ENCODE measurements around the gene ADCY2.

Gene ADCY2

DNA sequence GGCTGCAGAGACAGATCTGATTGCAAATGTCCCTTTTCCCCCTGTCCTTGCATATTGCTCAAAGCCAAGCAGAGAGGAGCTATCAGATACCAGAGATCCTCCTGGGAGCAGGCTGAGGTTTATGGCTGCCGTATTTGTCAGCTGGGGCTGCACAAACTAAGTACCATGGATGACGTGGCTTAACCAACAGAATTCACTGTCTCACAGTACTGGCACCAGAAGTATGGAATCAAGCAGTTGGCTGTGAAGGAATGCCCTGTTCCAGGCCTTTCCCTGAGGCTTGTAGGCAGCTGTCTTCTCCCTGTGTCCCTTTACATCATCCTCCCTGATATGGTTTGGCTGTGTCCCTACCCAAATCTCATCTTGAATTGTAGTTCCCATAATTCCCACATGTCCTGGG lies 452.4 kb downstream of the ADCY2 start:
- DNase-seq: no peak

DNA sequence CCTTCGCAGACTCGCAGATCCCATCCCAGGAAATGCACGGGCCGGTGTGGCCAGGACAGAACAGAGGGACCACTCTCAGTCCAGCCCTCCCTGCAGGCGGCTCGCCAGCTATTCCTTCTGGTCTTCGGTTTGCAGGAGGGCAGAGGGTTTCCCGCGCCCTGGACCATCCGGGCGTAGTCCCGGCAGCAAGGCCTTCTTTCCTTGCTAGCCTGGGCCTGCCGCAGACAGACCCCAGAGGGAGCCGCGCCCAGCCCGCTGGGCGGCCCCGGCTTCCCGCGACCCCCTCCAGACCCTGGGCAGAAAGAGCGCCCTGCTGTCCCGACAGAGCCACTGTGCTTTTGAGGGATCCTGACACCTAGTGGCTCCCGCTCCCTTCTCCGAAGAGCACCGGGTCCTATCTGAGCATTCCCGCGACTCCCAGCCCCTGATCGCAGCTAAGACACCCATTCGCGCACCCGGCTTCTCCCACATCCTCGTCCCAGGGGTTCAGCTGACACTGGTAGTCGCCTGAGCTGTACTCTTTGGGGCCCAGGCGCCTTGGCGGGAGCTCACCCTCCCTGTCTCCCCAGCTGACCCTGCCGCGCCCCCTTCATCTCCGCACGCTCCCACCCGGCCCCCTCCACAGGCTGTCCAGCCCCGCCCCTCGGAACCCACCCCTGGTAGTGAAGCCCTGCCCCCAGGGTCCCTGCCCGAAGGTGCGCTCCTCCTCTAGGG lies 453.9 kb downstream of the ADCY2 start:
- DNase-seq: no peak

DNA sequence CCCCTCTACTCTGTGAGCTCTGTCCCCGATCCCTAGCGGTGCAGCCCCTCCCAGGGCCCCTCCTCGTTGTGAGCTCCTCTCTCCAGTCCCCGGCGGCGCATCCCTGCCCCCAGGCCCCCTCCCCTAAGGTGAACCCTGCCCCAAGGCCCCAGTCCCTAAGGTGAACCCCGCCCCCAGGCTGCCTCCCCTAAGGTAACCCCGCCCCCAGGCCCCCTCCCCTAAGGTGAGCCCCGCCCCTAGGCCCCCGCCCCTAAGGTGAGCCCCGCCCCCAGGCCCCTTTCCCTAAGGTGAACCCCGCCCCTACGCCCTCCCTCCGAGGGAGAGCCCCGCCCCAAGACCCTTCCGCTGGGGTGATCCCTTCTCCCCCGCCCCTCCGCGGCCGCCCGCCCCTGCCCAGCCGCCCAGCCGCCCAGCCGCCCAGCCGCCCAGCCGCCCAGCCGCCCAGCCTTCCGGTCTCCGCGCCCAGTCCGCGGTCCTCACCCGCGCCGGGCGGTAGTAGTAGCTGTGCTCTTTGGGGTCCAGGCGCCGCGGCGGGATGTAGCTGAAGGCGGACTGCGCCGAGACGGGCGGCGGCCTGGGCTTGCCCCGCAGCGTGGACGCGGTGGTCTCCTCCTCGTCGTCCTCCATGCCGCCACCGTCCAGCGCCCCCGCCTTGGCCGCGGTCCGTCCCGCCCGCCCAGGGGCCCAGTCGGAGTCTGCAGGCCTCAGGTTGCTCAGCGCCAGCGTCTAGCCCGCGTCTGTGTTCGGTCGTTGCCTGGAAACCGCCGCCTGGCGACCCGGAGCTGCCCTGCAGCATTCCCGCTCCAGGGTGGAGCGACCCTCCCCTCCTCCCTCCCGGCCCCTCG lies 454.7 kb downstream of the ADCY2 start, which contains the start of gene CFAP90:
Gene CFAP90 (minus strand): TSS at position 739 of the 845 bp plus-strand sequence. CDS start 112 bp downstream, at position 627.
- peak; percentile 29 for DNase-seq

DNA sequence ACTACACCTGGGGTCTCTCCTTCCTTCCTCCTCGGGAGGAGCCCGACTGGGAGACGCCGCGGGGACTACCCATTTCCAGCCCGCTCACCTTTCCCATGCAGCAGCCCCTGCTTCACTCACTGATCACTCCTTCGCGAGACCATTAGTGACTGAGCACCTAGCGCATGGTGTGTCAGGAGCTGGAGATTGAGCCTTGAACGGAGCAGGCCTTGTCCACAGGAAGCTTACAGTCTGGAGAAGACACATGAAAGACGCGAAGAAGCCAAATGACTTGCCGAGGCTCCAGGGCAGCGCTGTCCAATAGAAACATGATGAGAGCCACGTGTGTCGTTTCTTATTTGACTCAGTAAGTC lies 455.3 kb downstream of the ADCY2 start:
- no peak for DNase-seq

DNA sequence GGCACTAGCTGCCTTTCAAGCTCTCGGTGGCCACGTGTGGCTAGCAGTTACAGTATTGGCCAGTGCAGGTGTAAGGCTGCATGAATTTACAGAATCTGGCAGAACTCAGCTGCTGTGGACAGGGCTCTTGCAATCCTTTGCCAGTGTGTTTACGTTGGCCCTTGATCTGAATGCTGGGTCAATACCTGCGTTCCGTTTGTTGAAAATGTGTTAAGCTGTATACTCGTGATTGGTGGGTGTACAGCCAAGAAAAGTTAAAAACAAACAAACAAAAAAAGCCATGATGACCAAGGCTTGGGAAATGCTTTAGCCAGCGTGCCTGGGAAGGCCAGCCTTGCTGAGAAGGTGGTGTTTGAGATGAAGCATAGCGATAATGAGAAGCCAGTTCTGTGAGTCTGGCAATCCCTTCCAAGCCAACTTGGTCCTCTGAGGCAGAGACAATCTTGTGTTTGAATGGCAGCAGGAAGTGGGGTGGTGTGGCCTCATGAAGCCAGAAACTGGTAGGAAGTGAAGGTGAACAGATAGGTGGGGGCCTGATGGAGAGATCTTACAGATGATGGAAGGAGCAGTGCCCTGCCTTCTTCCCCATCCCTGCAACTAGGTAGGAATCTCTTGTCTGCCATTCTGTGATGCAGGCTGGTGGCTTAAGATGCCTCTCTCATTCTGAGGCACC lies 455.8 kb downstream of the ADCY2 start:
- DNase-seq: no peak

DNA sequence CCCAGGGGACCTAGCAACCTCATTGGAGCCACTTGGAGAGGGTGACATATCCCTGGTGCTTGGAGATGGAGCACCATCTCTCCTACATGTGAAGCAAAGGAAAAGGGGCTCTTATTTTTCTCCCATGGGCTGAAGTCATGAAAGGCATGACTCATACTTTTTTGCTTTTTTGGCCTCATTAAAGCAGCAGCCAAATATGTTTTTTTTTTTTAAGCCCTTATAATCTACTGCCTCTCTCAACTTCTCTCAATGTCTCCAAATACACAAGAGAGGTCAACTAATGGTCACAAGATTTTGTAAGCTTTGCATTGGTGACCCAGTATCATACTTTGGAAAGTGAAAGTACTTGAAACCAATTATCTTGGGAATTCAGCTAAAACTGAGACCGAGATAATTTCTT lies 456.6 kb downstream of the ADCY2 start:
- no peak for DNase-seq

DNA sequence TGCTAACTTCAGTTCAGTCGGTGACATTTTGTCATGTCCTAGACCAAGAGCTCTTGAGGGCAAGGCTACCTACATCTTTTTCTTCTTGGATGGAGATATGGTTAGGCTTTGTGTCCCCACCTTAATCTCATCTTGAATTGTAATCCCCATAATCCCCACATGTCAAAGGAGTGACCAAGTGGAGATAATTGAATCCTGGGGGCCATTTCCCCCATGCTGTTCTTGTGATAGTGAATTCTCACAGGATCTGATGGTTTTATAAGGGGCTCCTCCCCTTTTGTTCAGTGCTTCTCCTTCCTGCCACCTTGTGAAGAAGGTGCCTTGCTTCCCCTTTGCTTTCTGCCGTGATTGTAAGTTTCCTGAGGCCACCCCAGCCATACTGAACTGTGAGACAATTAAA lies 457.1 kb downstream of the ADCY2 start:
- DNase-seq: no peak

DNA sequence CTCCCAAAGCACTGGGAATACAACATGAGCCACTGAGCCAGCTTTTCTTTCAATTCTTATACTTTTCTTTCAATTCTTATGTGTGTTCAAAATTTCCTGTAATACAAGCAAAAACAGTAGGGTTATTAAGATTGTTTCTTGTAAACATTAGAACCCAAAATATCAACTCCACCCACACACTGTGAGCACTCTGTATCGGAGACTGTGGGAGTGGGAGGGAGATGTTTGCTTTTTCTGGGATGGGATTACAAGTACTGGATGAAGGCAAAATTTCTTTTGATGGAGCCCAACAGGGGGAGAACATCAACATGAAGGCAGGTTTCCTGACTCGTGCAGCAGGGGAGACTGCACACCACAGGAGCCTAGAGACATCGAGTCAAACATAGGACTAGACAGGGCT lies 459.7 kb downstream of the ADCY2 start:
- DNase-seq: no peak

DNA sequence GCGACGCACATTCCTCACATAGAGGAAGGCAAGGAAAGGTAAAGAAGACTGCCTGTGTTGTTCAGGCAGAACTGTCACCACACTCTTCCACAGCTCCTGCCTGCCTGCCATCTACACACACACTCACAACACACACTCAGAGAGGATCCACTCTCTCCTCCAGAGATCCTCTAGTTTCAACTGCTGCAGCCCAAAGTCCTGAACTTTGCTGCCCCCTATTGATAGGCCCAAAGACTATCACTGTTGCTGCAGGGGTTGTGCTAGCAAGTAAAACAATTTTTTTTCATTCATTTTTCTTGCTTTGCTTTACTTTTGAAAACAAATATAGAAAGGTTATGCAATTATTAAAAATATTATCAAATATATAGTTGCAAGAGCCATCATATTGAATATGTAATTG lies 460.9 kb downstream of the ADCY2 start:
- DNase-seq: peak; percentile 16

DNA sequence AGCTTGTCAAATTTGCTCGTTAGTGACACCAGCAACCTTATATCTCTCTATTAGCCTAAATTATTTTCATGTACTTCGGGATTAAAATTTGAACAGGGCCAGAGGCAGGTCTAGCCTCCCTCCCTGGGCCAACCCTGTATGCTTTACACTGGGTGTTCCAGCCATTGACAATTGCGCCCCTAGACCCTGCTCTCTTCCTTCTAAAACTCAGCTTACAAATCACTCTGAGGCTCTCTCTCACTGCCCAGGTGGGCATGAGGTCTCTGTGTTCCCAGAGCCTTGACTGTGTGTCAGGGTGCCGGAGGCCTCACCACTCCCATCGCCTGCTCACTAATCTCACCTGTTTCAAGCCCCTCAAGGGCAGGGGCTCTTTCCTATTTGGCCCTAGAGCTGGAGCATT lies 461.4 kb downstream of the ADCY2 start:
- DNase-seq: no peak

DNA sequence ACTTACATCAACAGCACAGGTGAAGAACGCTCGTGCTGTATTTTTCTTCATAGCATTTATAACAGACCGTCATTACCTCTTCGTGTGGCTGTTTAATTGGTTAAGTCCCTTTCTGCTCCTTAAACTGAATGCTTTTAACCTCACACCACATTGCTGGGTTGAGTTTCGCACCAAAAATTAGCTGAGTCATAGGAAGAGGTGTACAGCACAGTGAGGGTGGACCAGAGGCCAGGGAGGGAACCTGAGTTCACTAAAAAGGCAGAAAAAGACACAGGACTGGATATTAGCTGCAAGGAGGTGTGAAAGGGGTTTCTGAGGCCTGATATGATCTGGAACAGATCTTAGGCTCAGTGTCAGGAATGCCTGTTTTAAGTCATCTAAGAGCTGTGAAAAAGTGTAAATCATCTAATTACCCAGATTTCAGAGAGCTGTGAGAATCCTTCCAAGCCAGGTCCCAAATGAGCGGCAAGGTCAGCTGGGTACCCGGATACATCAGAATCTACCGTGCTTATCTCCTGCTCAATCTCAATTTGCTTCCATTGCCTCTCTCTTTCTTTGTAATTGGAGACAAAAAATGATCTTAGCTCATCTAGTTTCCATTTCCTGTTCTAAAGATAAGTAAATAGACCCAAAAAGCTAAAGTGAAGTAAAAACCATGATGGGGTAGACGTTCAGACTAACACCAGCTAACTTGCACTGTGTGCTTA lies 462.1 kb downstream of the ADCY2 start:
- DNase-seq: no peak

DNA sequence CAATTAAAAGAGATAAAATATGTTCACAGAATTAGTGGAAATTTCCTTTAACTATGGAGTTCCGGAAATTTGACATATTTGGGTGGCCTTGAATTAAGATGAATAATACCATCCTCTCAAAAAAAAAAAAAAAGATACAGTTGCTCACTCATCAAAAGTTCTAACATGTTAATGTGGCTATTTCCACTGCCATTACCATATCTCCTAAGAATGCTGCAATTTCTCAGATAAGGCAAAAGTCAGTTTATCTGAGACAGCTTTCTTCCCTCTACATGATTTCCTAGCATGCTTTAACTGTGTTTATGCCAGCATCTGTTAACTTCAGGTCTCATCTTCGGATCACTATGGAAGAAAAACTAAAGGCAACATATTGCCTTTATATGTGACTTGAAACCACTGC lies 470.3 kb downstream of the ADCY2 start:
- no peak for DNase-seq

DNA sequence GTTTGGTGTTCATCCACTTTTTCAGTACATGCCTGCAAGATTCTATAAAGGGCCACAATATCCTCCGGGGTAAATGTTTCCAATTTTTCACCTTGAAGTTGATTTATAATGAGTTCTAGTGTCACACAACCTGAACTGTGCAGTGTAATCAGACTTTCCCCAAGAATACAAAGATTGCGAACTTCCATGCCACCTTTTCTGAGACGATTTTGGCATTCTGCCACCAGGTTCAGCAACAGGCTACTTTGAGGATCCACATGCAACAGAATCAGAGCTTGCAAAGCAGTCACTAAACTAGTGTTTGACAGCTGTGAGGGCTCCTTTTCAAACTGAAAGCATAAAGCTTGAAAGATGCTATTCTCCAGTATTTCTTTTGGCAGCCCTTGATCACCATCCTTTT lies 471.3 kb downstream of the ADCY2 start:
- no peak for DNase-seq

DNA sequence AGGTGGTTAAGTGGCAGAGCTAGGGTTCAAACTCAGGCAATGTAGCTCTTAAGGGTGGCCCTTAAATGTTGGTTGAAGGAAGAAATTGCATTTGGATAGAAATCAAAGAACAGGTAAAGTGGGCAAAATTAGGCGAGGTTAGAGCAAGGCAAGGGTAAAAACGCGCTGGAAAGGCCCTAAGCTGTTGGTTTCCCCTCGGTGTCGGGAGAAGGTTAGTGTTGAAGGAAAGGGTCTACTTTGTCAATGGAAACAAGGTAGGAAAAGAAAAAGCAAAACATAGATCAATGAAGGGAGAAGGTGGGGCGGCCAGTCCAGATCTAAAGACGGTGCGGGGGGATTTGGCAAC lies 472.5 kb downstream of the ADCY2 start:
- DNase-seq: no peak

DNA sequence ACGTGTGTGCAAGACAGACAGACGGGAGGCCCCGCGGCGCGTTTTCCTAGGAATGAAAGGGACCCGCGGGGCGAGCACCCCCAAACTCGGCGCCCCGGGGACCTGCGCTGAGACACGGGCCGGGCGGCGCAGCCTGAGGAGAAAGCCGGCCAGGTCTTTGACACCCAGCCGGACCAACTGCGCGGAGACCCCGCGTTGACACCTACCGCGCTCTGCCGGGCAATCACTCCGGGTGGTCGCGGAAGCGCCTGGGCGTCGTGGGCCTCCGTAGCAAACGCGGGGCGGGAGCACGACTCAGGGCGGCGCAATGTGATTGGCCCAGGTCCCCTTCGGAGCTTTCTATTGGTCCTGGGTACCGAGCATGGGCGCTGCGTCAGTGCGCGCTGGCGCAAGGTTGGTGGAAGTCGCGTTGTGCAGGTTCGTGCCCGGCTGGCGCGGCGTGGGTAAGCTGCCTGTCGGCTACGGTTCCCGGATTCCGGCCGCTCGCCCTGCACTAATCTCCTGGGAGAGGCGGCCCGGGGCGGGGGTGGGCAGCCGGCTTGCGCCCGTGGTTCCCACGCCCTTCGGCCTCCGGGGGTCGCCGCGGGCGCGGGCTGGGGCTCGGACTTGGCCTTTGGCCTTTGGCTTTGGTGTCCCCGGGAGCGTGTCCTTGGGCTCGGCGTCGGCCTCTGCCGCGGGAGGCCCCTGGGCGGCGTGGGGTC lies 473.0 kb downstream of the ADCY2 start, which contains the start of the genes FASTKD3 and MTRR:
Gene FASTKD3 (minus strand): TSS at position 259 of the 701 bp plus-strand sequence. CDS start 948 bp downstream, outside the sequence.
Gene MTRR (plus strand): TSS at position 376 of the 701 bp plus-strand sequence. CDS start 1,647 bp downstream, outside the sequence.
- peak; percentile 91 for DNase-seq

DNA sequence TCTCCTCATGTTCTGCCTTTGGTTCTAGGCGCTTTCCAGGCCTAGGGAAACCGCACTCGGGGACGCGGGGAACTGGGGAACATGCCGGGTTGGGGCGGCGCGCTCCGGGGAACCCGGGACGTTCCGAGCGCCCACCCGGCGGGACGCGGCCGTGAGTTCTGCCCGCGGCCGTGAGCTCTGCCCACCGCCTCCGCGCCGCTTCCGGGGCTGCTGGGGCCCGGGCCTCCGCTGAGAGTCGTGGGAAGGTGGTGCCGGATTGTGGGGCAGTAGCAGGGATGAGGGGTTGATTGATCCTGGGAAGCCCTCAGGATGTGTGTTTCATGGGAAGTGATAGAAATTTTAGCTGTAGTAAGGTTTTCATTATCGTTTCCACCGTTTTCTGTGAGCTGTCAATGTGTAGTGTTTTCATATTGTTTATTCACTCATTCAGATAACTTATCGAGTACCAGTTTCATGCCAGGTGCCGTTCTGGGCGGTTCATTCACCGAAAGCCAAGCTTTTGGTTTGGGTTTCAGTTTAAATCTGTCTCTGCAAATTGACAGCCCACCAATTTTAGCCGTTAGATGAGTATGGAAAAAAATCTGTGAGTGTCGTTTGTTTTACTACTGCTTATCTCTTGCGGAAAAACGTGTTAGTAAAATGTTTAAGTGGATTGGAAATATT lies 473.7 kb downstream of the ADCY2 start:
- DNase-seq: no peak

DNA sequence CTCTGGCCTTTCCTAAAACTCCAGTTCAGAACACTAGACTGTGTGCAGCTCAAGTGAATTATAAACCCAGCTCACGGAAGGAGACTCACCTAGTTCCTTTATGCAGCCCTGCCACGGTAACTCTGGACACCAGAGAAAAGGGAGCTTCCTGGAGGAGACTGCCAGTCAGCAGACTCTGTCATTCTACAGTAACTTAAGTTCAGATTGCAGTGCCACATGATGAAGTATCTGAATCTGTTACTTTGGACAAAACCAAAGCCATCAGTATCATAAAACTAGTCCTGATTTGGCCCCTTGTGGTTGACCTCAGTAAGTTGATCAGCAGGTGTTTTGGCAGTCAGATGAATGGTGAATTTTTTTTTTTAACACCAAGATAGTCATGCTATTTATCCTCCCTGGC lies 475.7 kb downstream of the ADCY2 start:
- no peak for DNase-seq

DNA sequence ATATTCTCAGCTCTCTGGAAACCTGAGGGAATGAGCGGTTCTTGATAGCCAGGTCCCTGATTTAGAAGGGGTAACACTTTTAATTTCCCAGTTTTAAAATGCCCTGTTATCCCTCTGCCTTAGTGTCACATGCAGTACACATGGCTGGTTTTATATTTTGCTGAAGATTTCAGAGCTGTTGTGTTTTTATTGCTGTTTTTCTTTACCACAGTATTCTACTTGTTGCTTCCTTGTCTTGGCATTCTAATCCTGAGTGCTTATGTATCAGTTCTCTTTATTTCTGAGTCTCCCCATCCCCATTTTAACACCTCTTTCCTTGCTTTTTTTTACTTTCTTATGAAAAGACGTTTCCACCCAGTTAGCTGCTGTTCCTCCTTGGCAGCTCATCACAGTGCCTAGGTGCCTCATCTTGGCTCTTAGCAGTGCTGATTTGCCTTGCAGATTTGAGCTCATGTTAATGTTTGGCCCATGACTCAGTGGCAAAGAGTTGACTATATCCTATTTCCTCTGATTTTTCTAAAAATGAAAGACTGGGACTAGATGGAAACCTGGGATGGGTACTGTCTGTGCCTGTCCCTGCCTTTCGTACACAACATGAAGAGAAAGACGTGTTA lies 476.7 kb downstream of the ADCY2 start:
- DNase-seq: no peak

DNA sequence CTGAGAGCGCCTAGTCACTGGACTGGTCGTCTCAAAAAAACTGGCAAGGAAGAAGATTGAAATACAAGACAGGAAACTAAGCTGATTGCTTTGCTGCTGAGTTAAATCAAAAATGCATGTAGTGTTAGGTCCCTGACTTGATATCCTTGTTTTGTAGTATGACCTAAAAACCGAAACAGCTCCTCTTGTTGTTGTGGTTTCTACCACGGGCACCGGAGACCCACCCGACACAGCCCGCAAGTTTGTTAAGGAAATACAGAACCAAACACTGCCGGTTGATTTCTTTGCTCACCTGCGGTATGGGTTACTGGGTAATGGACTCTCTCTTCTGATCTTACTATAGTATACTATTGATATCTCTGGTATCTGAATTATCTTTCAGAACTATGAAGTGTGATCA lies 477.3 kb downstream of the ADCY2 start:
- no peak for DNase-seq

DNA sequence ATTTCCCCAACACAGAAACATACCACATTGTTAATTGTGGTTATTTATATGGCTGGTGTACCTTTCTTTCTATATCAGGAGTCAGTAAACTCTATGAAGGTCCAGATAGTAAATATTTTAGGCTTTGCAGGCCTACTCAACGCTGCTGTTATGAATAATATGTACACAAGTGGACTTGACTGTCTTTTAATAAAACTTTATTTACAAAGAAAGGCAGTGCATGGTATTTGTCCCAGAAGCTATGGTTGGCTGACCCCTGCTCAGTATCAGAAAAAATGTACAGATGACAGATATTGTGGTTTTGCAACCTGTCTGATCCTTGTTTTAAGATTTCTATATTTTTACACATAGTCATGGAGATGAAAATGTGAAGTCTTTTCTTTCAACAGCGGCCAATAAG lies 478.7 kb downstream of the ADCY2 start:
- DNase-seq: no peak

DNA sequence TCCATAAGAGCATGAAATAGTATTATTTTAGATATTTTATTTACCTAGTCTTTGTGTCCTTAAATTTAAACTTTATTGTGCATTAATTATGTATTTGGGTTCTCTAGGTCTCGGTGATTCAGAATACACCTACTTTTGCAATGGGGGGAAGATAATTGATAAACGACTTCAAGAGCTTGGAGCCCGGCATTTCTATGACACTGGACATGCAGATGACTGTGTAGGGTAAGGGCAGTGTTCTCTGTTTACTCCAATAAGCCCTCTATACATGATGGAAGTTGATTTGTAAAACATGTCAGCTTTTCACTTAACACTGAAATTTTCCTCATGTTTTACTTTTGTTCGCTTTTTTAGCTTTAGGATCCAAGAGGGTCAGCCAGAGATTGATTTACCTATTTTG lies 479.2 kb downstream of the ADCY2 start:
- no peak for DNase-seq
